Measurements from ENCODE around the gene AKAP9. TPM values are rescaled to one million over a fixed set of nuclear protein-coding genes. Genes with fewer than 3 reads are reported as not detected.
A peak's percentile ranks its signal among the peaks of the same experiment; 100 is the strongest.
"Not testable (repeated sequence)": the region's sequence is repeated elsewhere in the genome, so short reads cannot be mapped to it uniquely, and the experiment has no call there.

The AKAP9 gene
- total RNA-seq, 1 donor from 2014 or later = 101 TPM

GRCh38 chr7:92071032-92071431, 130.4 kb downstream of the AKAP9 start:
- DNase-seq = no peak

GRCh38 chr7:92072121-92072520, 131.5 kb downstream of the AKAP9 start:
- no peak for DNase-seq

DNA sequence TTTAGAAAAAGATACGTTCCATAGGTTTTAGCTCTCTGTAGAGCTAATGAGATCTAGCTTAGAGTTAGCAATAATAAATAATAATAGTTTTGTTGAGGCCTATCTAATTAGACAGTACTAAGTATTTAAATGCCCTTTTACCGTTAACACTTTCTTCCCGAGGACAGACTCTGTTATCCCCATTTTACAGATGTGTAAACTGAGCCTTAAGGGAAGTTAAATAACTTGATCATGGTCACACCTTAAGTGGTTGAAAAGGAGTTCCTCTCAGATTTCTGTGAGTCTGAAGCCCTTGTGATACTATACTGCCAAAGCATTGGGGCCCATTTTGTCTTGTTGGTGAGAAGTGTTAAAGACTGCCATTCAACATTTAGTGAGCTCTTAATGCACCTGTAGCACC, 132.0 kb downstream of the AKAP9 start:
- DNase-seq = no peak

GRCh38 chr7:92075455-92076158, 134.9 kb downstream of the AKAP9 start:
- no peak for DNase-seq

DNA sequence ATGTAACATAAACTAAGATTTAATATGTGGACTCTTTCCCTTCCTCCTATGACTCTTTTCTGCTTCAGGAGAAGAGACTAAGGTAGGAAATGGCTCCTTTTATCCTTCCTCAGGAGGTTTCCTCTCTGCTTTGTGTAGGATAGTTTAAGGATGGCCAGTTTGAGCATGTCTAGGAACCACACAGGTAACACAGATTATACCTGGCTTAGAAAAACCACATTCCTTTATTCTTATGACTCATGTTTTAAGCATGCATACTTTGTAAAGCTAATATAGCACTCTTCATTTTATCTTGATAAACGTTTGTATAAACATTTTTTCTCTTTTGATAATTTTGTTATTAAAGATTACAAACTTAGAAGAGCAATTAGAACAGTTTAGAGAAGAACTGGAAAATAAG, 135.8 kb downstream of the AKAP9 start:
- DNase-seq = no peak

GRCh38 chr7:92083922-92084321, 143.3 kb downstream of the AKAP9 start:
- DNase-seq = not testable (repeated sequence)

- DNase-seq = no peak
Measured at GRCh38 chr7:92088266-92088665, 147.6 kb downstream of the AKAP9 start.

DNA sequence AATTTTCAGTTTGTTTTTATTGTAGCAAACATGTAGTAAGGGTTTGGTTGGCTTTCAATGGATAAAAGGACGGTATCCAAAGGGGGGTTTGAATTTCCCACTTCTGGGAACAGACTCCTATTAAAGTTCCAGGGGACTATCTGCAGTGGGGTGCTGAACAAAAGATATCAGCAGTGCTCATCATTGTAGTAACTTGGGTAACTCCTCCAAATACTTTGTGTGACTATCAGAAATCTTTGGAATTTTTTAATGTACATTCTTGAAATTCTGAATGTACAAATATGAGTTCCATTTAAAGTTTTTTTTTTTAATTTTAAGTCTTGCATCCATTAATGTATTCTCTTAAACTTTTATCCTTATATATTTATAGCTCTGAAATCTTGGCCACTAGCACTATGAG, 151.5 kb downstream of the AKAP9 start:
- DNase-seq = no peak

DNA sequence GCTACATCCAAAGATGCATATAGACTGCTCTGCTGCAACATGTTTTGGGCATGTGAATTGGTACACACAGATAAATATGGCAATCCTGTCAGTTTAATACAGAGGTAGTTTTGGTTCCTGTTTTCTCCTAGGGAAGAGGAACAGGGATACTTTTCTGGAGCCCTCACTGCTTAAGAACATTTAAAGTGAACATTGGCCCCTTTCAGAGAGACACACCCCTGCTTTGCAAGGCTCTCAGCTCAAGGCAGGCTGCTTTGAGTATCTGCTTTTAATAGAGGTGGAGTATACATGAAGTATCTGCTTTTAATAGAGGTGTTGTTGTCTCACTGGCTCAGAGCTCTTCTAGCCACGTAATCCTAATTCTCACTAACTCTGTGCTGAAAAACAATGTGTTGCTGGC, 154.7 kb downstream of the AKAP9 start:
- no peak for DNase-seq

- no peak for DNase-seq
Measured at GRCh38 chr7:92100534-92100933, 159.9 kb downstream of the AKAP9 start.

DNA sequence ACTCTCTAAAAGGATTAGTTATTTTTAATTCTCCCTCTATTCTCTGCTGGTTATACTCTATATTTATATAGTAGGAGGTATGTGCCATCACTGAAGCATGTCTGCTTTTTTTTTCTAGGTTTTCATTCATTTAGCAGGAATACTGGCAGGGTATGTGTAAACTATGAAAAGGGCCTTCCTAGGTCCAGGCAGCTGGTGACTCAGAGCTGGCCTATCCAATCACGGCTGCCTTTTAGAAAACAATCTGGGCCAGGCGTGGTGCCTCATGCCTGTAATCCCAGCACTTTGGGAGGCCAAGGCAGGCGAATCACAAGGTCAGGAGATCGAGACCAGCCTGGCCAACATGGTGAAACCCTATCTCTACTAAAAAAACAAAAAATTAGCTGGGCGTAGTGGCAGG, 162.2 kb downstream of the AKAP9 start:
- DNase-seq = not testable (repeated sequence)

GRCh38 chr7:92108821-92109220, 168.2 kb downstream of the AKAP9 start:
- no peak for DNase-seq

GRCh38 chr7:92110857-92111256, 170.2 kb downstream of the AKAP9 start:
- no peak for DNase-seq

- DNase-seq = no peak
Measured at GRCh38 chr7:92115821-92116220, 175.2 kb downstream of the AKAP9 start.

GRCh38 chr7:92116949-92117348, 176.3 kb downstream of the AKAP9 start:
- DNase-seq = no peak

- no peak for DNase-seq
Measured at GRCh38 chr7:92119213-92119759, 178.6 kb downstream of the AKAP9 start.

- DNase-seq = no peak
Measured at GRCh38 chr7:92121681-92122080, 181.0 kb downstream of the AKAP9 start.

- DNase-seq = no peak
Measured at GRCh38 chr7:92131093-92131492, 190.4 kb downstream of the AKAP9 start.

GRCh38 chr7:92131764-92132330, 191.2 kb downstream of the AKAP9 start:
- DNase-seq = no peak

GRCh38 chr7:92133133-92133736, 192.6 kb downstream of the AKAP9 start:
- DNase-seq = peak; percentile 32

DNA sequence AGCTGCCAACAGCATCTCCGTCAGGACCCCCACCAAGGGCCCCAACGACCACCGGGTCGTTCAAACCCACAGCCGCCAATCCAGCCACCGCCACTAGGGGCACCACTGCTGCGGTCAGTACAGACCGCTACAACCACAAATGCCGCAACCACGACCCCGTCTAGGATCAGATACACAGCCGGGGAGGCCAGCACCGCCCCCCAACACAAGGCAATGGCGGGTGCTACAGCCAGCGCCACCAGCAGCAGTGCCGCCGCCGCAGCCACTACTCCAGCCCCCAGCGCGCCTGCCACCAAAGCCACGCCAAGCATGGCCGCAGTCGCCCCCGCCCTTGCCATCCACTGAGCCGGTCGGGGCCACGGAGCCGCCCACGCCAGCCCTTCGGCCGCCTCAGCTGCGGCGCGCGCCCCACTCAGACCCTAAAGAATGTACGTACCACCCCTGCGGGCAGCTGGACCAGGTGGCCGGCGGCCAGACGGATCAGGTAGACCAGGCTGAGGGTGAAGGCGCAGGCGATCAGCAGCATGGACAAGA, 193.1 kb downstream of the AKAP9 start:
- DNase-seq = no peak

DNA sequence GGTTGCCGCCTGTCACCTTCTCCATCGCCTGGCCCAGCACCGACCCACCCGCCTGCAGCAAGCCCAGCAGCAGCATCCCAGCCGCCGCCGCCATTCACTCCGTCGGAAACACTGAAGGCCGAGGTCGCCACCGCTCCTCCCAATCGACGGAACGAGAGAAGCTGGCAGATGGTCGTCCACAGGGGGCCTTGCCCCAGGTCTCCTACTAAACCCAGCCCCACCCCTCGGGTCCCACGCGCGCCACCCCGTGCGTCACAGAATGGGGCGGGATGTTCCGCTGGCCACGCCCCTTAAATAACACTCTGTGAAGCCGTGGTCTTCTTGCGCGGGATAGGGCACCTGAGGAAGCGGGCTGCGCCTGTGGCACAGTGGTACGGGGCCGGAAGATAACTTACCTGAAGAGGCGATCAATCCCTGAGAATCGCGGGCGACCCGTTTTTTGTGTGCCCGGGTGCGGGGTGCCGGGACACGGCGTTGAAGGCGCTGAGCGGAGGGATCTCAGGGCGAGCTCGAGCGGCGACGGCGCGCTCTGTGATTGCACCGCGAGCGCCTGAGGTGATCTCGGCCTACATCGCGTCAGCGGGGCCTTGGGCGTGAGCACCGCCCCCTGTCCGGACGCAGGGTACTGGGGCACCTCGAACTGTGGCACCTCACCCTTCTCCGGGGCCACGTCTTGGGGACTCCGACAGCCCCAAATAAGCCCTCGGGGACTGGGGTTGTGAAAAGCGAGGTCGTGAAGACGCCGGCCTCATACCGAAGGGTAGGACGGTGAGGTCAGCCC, 193.8 kb downstream of the AKAP9 start, which contains the start of gene CYP51A1:
TSS of gene CYP51A1 (minus strand) at position 207 of the 781 bp plus-strand sequence. CDS start at position 94, 113 bp downstream.
- peak; percentile 95 for DNase-seq
